ENCODE measurements around the gene RASL11A.
"Not testable (repeated sequence)": the region's sequence is repeated elsewhere in the genome, so short reads cannot be mapped to it uniquely, and the experiment has no call there.

The RASL11A gene

GRCh38 chr13:27267596-27267995 lies 3.0 kb upstream of the RASL11A start:
- no peak for DNase-seq (ENCODE audit: low read depth in 2 of 2)

GRCh38 chr13:27269114-27269665 lies 1.4 kb upstream of the RASL11A start:
- no peak for DNase-seq (ENCODE audit: low read depth in 2 of 2)

GRCh38 chr13:27271570-27272096 lies 1.0 kb downstream of the RASL11A start:
- no peak for DNase-seq (ENCODE audit: low read depth in 2 of 2)

GRCh38 chr13:27273658-27274425 lies 3.2 kb downstream of the RASL11A start:
- DNase-seq (ENCODE audit: low read depth in 2 of 2): no peak

GRCh38 chr13:27274631-27275030 lies 4.0 kb downstream of the RASL11A start:
- no peak for DNase-seq (ENCODE audit: low read depth in 2 of 2)

GRCh38 chr13:27276188-27276587 lies 5.6 kb downstream of the RASL11A start:
- no peak for DNase-seq (ENCODE audit: low read depth in 2 of 2)

GRCh38 chr13:27279506-27279905 lies 8.9 kb downstream of the RASL11A start:
- DNase-seq (ENCODE audit: low read depth in 2 of 2): no peak

GRCh38 chr13:27280009-27280656 lies 9.5 kb downstream of the RASL11A start:
- DNase-seq (ENCODE audit: low read depth in 2 of 2): no peak

- DNase-seq (ENCODE audit: low read depth in 2 of 2): no peak
Observed at GRCh38 chr13:27280841-27281240, 10.2 kb downstream of the RASL11A start.

- no peak for DNase-seq (ENCODE audit: low read depth in 2 of 2)
Observed at GRCh38 chr13:27281420-27281819, 10.8 kb downstream of the RASL11A start.

- DNase-seq (ENCODE audit: low read depth in 2 of 2): no peak
Observed at GRCh38 chr13:27283906-27284493, 13.4 kb downstream of the RASL11A start.

GRCh38 chr13:27288392-27288791 lies 17.8 kb downstream of the RASL11A start:
- DNase-seq (ENCODE audit: low read depth in 2 of 2): no peak

GRCh38 chr13:27289011-27289665 lies 18.5 kb downstream of the RASL11A start:
- no peak for DNase-seq (ENCODE audit: low read depth in 2 of 2)

- no peak for DNase-seq (ENCODE audit: low read depth in 2 of 2)
Observed at GRCh38 chr13:27290715-27291114, 20.1 kb downstream of the RASL11A start.

GRCh38 chr13:27291967-27292366 lies 21.3 kb downstream of the RASL11A start:
- DNase-seq (ENCODE audit: low read depth in 2 of 2): not testable (repeated sequence)

GRCh38 chr13:27293076-27293691 lies 22.6 kb downstream of the RASL11A start:
- no peak for DNase-seq (ENCODE audit: low read depth in 2 of 2)

- DNase-seq (ENCODE audit: low read depth in 2 of 2): no peak
Observed at GRCh38 chr13:27293873-27294515, 23.4 kb downstream of the RASL11A start.

GRCh38 chr13:27295096-27295495 lies 24.5 kb downstream of the RASL11A start:
- DNase-seq (ENCODE audit: low read depth in 2 of 2): no peak

GRCh38 chr13:27295660-27296059 lies 25.0 kb downstream of the RASL11A start:
- no peak for DNase-seq (ENCODE audit: low read depth in 2 of 2)

GRCh38 chr13:27296496-27296895 lies 25.9 kb downstream of the RASL11A start:
- no peak for DNase-seq (ENCODE audit: low read depth in 2 of 2)

GRCh38 chr13:27298849-27299248 lies 28.2 kb downstream of the RASL11A start:
- DNase-seq (ENCODE audit: low read depth in 2 of 2): no peak

All from stimulated activated CD8-positive, alpha-beta memory T cell treated with anti-CD3 and anti-CD28 coated beads, Interleukin-7, amount 100 ng/mL, for 4 hours (primary cell).